WERI-Rb-1 (cell line): Measurements from ENCODE around the gene MACROD2.

Experiments used
- DNase-seq: peaks from one replicate; pipeline ENCODE4 v3.0.0-alpha.2; 2020
- H3K27ac ChIP-seq: fragments of 250-450 bp; sonication (Bioruptor Pico); 2 replicates; pipeline ENCODE4 v1.5.1; 2020; ENCODE audit warnings: mild to moderate bottlenecking, moderate library complexity
- H3K27me3 ChIP-seq: fragments of 250-450 bp; sonication (Bioruptor Pico); 2 replicates; pipeline ENCODE4 v1.5.1; 2021; ENCODE audit warnings: mild to moderate bottlenecking, low read depth, moderate library complexity; ENCODE audit not compliant: insufficient read depth, severe bottlenecking
- H3K36me3 ChIP-seq: fragments of 250-450 bp; sonication (Bioruptor Pico); 2 replicates; pipeline ENCODE4 v1.5.1; 2020; ENCODE audit warnings: mild to moderate bottlenecking, moderate library complexity
- H3K4me3 ChIP-seq: 2 replicates; pipeline ENCODE4 v1.5.1; 2011; ENCODE audit warnings: low read depth, mild to moderate bottlenecking, control low read depth, low read length
- H3K9me3 ChIP-seq: fragments of 250-450 bp; sonication (Bioruptor Pico); 2 replicates; pipeline ENCODE4 v1.5.1; 2021; ENCODE audit warnings: mild to moderate bottlenecking, moderate library complexity; ENCODE audit not compliant: severe bottlenecking
- CTCF ChIP-seq: IDR thresholded peaks from 2 replicates; pipeline ENCODE4 v1.5.1; 2011; ENCODE audit warnings: low read depth, mild to moderate bottlenecking, control low read depth, inconsistent platforms, low read length

The MACROD2 gene

GRCh38 chr20:15742087-15742486, 1746.8 kb downstream of the MACROD2 start:
- Histone ChIP-seq H3K27ac (no peak overlapping the region), H3K36me3 (no peaks in the 10 kb centered on the region), H3K9me3 (peaks cover under 1% of the 10 kb centered on the region), H3K27me3 (no peaks in the 10 kb centered on the region), H3K4me3 (no peak overlapping the region)
- DNase-seq = no peak
- TF ChIP-seq CTCF = no peak

GRCh38 chr20:15742627-15743026, 1747.3 kb downstream of the MACROD2 start:
- TF ChIP-seq CTCF = no peak
- Histone ChIP-seq H3K27me3 (no peaks in the 10 kb centered on the region), H3K4me3 (no peak overlapping the region), H3K36me3 (no peaks in the 10 kb centered on the region), H3K9me3 (peaks cover 5% of the 10 kb centered on the region), H3K27ac (no peak overlapping the region)
- DNase-seq = no peak

GRCh38 chr20:15756002-15756753, 1760.9 kb downstream of the MACROD2 start:
- no peaks in the 10 kb centered on the region for H3K9me3 ChIP-seq
- no peak overlapping the region for H3K4me3 ChIP-seq
- H3K36me3 ChIP-seq = no peaks in the 10 kb centered on the region
- no peak for DNase-seq
- no peak for TF ChIP-seq CTCF
- H3K27me3 ChIP-seq = no peaks in the 10 kb centered on the region
- no peak overlapping the region for H3K27ac ChIP-seq

- no peak for DNase-seq
- no peak overlapping the region for H3K27ac ChIP-seq
- no peaks in the 10 kb centered on the region for H3K9me3 ChIP-seq
- H3K27me3 ChIP-seq = no peaks in the 10 kb centered on the region
- TF ChIP-seq CTCF = no peak
- no peak overlapping the region for H3K4me3 ChIP-seq
- H3K36me3 ChIP-seq = no peaks in the 10 kb centered on the region
Measured at GRCh38 chr20:15756754-15757115, 1761.4 kb downstream of the MACROD2 start.

GRCh38 chr20:15759594-15759993, 1764.3 kb downstream of the MACROD2 start:
- no peak for DNase-seq
- no peak for TF ChIP-seq CTCF
- no peaks in the 10 kb centered on the region for H3K27me3 ChIP-seq
- no peak overlapping the region for H3K4me3 ChIP-seq
- no peak overlapping the region for H3K27ac ChIP-seq
- no peaks in the 10 kb centered on the region for H3K9me3 ChIP-seq
- no peaks in the 10 kb centered on the region for H3K36me3 ChIP-seq
